ENCODE measurements around the gene PDXDC1.
"Not testable (repeated sequence)": the region's sequence is repeated elsewhere in the genome, so short reads cannot be mapped to it uniquely, and the experiment has no call there.

Gene PDXDC1

GRCh38 chr16:15038689-15039088 is 63.9 kb downstream of the PDXDC1 start:
- DNase-seq, result no peak

- DNase-seq, result no peak
Observed at GRCh38 chr16:15041271-15042004, 66.6 kb downstream of the PDXDC1 start.

DNA sequence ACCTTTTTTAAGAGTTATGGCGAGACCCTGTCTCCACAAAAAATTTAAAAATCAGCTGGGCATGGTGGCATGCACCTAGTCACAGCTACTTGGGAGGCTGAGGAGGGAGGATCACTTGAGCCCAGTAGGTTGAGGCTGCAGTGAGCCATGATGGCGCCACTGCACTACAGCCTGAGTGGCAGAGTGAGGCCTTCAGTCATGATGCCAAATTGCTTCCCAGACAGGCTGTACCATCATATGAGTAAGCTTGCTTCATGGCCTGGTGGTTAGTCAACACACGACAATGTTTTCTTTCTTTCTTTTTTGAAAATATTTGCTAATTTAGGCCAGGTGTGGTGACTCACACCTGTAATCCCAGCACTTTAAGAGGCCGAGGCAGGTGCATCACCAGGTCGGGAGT is 68.5 kb downstream of the PDXDC1 start:
- no peak for DNase-seq

- no peak for DNase-seq
Observed at GRCh38 chr16:15044286-15044685, 69.5 kb downstream of the PDXDC1 start.

- not testable (repeated sequence) for DNase-seq
Observed at GRCh38 chr16:15045270-15045669, 70.4 kb downstream of the PDXDC1 start.

DNA sequence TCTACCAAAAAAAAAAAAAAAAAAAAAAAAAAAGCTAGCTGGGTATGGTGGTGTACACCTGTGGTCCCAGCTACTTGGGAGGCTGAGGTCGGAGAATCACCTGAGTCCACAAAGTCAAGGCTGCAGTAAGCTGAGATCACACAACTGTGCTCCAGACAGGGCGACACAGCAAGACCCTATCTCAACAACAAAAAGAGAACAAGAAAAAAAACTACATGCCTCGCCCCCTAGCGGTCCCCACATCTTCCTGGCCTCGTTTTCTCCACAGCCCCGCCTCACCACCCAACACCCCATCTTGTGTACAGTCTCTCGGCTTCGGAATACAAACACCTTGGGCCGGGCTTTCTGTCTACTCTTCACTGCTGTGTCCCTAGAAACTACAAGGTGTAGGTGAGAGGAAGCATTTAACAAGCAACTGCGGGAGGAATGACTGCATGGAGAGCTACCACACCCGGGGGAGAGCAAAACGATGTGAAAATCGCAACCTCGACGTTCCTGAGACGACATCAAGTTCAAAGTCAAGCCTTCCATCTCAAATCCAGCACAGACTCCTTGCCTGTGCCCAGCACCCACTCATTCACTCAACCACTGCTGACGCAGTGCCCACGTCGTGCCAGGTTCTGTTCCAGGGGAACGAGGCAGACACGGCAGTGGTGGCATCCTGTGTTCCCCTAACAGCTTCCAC is 72.0 kb downstream of the PDXDC1 start:
- no peak for DNase-seq

GRCh38 chr16:15049581-15050180 is 74.9 kb downstream of the PDXDC1 start:
- DNase-seq, result no peak

DNA sequence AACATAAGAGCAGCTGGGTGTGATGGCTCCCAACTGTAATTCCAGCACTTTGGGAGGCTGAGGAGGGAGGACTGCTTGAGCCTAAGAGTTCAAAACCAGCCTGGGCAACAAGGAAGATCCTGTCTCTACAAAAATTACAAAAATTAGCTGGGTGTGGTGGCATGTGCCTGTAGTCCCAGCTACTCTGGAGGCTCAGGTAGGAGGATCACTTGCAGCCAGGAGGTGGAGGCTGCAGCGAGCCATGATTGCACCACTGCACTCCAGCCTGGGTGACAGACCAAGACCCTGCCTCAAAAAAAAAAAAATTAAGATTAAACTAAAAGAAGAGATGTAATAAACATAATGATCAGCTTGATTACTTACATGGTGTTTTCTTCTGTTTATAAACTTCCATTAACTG is 75.6 kb downstream of the PDXDC1 start:
- not testable (repeated sequence) for DNase-seq

- no peak for DNase-seq
Observed at GRCh38 chr16:15051387-15051951, 76.6 kb downstream of the PDXDC1 start.

DNA sequence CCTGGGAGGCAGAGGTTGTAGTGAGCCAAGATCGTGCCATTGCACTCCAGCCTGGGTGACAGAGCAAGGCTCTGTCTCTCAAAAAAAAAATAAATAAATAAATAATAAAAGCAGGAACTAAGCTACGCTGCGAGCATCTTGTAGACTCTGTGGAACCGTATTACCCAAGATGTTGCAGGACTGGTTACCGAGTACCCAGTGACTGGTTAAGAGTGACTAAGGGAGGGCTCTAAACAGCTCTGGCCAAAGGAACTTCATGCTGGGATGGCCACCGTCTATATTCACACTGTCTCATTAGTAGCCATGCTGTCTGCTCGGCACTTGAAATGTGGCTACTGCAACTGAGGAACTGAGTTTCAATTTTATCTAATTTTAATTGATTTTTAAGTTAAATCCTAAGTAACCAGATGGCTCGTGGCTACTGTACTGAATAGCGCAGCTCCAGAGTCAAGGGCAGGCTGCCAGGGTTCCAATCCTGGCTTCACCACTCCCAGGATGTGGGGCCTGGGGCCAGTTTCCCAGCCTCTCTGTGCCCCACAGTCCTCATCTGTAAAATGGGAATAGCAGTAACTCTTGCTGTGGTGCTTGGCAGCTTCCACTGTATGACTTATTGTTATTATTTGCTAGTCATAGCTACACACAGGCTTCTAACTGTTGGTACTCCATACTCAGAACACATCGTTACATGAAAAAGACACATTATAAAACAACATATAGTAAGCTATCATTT is 78.1 kb downstream of the PDXDC1 start:
- DNase-seq, result no peak

DNA sequence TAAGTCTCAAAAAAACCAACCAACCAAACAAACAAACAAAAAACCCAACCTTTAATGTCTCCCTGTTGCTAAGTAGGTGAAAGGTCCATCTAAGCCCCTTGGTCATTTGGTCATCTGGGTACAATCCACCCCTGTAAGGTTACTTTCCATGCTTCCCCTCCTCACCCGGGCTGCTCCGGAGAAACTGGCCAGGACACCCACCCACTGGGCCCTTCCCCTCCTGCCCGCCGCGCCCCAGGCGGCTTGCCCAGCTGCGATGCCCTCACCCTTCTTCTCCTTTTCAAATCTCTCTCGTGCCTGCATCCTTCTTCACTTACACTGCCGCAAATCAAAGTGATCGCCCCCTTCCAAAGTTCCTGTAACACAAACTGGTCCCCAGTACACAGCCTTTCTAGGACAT is 79.1 kb downstream of the PDXDC1 start:
- no peak for DNase-seq

GRCh38 chr16:15054357-15055140 is 79.7 kb downstream of the PDXDC1 start:
- DNase-seq, result no peak

- no peak for DNase-seq
Observed at GRCh38 chr16:15055141-15056053, 80.6 kb downstream of the PDXDC1 start.

- no peak for DNase-seq
Observed at GRCh38 chr16:15057681-15058417, 83.0 kb downstream of the PDXDC1 start.

GRCh38 chr16:15059324-15059723 is 84.5 kb downstream of the PDXDC1 start:
- no peak for DNase-seq

- not testable (repeated sequence) for DNase-seq
Observed at GRCh38 chr16:15062085-15062810, 87.4 kb downstream of the PDXDC1 start.

GRCh38 chr16:15065961-15066360 is 91.1 kb downstream of the PDXDC1 start:
- DNase-seq, result not testable (repeated sequence)

DNA sequence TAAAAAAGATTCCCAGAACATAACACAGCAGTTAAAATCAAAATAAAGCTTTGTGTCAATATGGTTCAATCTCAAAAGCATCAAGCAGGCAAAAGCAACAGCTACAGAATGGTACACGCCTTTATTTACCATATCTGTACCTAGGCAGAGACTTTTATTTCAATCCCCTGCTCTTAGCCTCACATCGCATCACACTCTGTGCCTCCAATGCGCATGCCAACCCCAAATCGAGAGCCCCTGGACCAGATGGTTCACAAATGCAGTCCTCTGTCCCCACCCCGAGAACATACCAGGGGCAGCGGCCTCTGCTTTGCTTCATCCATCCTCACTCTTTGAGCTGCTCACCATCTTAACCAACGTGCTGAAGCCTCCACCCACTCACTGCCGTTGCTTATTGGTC is 91.9 kb downstream of the PDXDC1 start:
- DNase-seq, result not testable (repeated sequence)

DNA sequence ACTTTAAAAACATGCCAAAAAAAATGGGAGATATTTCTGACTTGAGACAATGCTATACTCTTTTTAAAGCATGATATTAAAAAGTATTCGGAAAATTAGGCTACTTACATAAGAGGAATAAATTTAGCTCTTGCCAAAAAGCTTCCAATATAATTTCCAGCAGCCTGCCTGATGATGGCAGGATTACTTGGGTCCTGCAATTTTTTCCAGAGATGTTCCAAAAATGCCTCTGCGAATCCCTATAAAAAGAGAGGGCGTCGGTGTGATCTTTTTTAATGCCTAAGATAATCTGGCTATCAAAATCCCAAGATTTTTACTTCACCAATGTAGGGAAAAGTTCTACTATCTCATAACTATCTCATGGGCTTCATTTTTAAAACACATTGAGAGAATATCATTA is 96.2 kb downstream of the PDXDC1 start:
- DNase-seq, result not testable (repeated sequence)
